HPDE6-E6E7 (cell line): ENCODE data around the gene SSR3.
"Not testable (repeated sequence)": the region's sequence is repeated elsewhere in the genome, so short reads cannot be mapped to it uniquely, and the experiment has no call there.

Source experiments
- DNase-seq: peaks from one replicate; pipeline ENCODE4 v3.0.0; 2011; ENCODE audit warnings: missing footprints; ENCODE audit errors: extremely low spot score

Gene SSR3

DNA sequence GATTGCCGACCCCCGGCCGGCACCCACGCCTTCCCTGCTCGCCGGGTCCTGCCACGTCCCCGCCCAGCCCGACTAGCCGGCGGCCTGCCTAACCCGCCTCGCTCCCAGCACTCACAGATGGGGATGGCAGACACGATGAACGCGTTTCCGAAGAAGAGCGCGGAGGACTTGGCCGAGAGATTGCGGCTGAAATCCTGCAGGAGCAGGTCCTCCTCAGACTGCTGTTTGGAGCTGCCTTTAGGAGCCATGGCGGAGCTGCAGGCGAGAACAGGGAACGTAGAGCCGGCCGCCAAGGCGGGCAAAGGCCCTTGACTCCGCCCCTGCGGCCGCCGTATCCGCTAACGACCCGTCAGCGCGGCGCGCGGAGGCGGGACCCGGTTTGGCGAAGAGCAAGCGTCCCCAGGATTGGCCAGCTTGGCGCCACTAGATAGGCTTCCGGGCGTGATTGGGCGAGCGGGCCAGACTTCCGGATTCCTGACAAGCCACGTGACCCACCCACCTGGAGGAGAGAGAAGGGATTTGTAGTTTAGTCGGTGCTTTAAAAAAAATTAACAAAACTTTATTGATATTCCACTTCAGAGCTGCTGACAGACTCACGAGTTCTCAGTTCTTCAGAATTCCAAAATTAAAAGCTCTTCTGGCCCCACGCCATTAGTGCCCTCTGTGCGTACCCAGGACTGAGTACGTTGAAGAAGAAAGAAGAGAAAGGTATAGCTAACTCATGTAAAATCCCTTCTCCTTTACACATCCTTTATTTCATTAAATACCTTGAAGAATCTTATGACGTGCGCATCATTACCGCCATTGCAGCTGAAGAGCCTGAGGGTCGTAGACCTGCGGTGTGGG, at the start of gene SSR3:
TSS of gene SSR3 (minus strand) at position 276 of the 846 bp plus-strand sequence. CDS start at position 248, 28 bp downstream.
- DNase-seq, result peak; percentile 94

GRCh38 chr3:156604064-156604641, 49.2 kb upstream of the SSR3 start:
- no peak for DNase-seq

DNA sequence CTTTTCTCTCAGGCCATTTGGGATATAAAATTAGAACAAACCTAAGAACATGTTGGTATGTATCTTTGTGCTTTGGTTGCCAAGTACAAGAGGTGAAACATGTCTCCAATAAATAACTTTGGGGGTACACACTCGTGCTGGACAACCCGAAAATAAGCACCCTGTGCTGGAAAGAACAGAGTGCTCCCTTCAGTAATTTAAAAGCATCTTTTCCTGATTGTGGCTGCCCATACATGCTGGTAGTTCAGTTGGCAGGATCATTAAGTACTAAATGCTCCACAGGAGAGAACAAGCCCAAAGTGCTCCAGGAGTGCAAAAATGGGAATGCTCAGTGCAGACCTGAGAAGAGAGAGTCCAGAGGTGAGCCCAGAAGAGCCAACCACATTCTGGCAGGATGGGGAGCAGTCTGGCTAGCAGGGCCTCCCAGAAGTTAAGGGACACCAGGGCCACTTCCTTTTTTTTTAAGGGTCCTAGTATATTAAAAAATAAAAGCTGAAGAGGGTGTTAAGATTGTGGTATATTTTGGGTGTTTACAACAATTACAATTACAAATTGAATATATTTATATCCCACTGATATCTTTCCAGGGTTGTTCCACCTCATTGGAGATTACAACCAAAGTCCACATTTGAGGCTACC, 48.6 kb upstream of the SSR3 start:
- DNase-seq, result no peak

DNA sequence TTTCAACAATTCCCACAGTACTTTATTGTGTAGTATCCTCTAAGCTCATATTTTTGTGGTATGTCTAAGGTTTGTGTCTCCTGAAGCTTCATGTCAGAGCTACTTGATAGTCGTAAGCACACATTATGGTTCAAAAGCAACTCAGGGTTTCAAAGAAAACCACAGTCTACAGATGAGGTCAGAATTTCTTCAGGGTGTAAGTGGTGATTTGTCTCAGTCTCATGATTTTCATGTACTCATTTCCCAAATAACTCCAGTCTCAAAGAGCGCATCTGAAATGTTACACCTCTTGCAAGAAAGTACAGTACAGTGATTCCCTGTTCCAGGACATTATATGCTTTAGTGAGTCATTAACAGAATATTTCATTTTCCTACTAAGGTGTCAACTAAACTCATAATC, 47.5 kb upstream of the SSR3 start:
- DNase-seq, result no peak

DNA sequence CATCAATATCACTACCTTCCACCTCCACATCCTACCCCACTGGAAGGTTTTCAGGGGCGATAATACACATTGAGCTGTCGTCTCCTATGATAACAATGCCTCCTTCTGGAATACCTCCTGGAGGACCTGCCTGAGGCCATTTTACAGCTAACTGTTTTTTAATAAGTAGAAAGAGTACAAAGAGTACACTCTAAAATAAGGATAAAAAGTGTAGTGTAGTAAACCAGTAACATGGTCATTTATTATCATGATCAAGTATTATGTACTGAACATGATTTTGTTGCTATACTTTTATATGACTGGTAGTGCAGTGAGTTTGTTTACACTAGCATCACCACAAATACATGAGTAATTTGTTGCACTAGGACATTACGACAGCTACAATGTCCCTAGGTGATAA, 46.6 kb upstream of the SSR3 start:
- no peak for DNase-seq

- DNase-seq, result no peak
These were observed 45.9 kb upstream of the SSR3 start for GRCh38 chr3:156600834-156601233.

DNA sequence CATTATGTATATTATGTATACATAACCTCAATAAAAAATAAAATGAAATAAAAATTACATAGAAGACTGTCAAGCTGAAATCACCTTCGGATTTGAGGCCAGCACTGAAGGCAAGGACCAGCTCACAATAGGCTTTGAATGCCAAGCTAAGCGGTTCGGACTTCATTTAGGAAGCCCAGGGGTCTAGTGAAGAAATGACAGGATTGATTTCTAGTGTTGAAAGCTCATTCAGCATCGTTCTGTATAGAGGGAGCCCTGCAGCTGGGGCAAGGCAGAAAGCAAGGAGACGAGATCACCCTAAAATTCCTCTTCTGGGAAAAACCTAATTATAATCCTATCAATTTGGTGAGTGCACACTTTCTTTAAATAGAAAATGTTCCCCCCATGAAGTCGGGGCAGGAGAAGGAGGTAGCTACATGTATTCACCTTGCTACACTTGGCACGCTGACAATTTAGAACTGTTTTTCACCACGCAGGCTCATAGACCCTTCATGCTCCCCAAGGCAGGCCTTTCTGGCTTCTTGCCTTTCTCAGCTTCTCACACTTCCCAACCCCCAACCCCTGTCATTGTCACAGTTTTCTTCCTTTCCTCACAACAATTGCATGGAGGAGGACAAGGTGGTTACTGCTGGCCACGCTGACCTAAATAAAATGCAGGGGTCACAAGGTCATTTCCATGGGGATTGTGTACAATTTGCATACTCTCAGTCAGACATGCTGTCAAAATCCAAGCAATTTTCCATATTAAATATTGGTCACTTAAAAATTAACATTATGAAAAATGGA, 44.4 kb upstream of the SSR3 start:
- DNase-seq, result no peak

DNA sequence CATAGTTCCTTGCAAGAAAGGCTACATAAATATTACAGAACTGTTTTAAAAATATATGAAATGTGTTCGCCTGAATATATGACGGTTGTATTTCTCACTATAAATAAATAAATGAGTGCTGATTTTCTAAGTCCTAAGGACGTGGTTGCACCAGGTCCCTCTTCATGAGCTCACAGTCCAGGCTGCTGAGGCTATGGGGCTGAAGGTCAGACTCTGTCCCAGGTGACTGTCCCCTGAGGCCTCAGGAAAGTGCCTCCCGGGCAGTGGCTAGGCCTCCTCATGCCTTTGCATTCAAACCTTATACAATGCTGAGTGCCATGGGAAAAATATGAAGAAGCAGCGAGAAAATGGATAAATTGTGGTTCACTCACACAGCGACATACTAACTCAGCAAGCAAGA, 43.5 kb upstream of the SSR3 start:
- DNase-seq, result no peak

DNA sequence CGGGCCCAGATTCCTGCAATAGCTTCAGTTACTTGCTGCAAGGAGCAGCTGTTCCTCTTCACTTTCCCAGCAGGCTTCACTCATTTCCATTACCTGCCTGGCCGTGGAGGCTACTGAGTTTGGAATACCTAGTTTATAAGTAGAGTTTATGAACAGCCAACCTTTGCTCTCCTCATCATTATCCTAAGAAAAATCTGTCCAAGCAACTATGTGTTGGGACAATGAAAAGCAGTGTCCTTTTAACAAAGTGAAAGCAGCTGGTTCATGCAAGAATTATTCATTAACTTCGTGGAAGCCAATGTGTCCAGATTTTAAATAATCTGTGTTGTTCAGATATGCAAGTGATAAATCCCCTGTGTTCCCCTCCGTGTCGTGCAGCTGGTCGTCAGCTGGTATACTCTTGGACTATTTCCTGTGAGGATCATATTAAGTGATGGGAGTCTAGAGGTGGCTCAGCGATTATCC, 39.3 kb upstream of the SSR3 start:
- DNase-seq, result no peak

- DNase-seq, result no peak
These were observed 38.9 kb upstream of the SSR3 start for GRCh38 chr3:156593814-156594213.

DNA sequence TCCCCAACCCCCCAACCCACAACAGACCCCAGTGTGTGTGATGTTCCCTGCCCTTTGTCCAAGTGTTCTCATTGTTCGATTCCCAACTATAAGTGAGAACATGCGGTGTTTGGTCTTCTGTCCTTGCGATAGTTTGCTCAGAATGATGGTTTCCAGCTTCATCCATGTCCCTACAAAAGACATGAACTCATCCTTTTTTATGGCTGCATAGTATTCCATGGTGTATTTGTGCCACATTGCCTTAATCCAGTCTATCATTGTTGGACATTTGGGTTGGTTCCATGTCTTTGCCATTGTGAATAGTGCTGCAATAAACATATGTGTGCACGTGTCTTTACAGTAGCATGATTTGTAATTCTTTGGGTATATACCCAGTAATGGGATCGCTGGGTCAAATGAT, 34.9 kb upstream of the SSR3 start:
- DNase-seq, result not testable (repeated sequence)

GRCh38 chr3:156587760-156588069, 32.8 kb upstream of the SSR3 start:
- DNase-seq, result no peak

DNA sequence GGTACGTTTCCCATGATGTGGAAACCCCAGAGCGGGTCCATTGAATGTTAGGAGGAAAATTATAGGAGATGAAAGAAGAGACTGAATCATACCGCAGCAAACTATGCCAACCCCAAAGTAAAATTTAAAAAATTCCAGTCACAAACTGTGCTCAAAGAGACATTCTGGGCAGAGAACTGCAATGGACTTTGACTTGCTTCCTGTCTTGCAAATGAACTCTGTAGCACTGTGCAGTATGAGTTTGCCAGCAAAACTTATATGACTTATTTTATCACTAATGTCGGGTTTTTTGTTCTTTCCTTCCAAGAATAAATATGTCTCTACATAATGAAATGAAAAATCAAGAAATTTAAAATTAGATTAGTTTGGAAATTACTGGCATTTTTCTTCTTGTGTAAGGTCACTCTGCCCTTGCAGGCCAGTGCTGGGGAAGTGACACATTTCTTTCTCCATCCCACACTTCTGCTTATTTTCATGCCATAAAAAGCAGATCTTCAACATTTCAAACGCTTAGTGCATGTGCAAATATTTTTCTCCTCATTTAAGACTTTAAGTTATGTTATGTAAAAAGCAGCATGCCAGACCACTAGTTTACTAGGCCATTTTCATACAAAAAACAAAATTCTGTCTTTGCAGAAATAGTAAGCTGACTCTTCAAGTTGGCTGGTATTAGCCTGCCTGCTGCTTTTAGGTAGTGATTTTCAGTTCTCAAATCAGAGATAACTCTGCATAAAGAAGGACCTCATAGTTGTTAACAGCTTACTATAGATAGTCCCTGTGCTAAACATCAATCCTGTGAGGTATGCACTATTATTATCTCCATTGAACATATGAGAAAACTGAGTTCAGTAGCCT, 32.2 kb upstream of the SSR3 start:
- DNase-seq, result no peak

GRCh38 chr3:156583469-156583868, 28.6 kb upstream of the SSR3 start:
- DNase-seq, result no peak

- no peak for DNase-seq
These were observed 27.7 kb upstream of the SSR3 start for GRCh38 chr3:156582532-156583183.

DNA sequence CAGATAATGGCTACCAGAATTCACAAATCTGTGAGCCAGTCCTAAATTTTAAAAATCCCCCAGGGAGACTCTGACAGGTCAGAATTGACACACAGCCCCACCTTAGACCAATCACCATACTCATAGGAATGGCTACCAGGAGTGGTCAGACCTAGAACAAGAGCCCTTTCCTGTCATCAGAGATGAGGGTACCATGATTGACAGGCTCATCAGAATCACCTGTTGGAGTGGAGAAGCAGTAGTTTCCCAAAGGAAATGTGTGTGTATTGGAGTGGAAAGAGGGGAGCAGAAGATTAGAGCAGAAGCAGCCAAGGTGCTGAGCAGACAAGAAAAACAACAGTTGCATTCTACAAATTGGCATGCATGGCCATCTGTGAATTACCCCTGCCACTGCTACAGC, 27.0 kb upstream of the SSR3 start:
- DNase-seq, result no peak

GRCh38 chr3:156581033-156581432, 26.1 kb upstream of the SSR3 start:
- no peak for DNase-seq

DNA sequence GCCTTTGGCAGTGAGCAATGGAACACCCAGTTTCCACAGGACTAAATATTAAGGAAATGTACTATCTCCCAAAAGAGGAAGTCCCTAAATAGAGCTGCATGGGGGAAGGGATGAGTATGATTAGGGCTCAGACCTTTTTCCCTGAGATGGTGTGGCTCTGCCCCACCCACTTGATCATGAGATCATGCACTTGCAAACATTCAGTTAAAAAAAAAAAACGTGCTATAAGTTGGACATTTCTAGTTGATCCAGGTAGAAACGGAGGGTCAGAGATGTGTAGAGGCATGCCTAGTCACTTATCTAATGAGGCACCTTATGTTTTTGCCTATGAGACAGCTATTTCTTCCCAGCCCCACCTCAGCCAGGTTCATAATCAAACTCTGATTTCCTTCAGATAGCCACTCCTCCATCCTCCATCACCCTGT, 24.5 kb upstream of the SSR3 start:
- DNase-seq, result peak; percentile 31

DNA sequence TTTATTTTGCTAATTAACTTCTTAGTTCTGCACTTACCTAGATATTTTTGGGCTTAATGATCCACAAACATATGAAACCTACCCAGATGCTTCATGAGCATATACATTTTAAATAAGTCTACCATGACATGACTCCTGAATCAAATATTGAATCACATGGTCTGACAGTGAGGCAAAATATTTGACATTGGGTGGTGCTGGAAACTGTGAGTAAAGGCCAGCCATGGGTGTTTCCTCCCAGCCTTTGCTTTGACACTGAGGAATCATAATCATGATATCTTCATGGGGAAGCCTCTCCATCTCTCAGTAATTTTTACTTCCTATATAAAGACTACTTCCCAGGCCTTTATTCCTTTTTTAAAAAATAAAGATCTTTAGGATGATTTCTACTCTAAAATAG, 22.8 kb upstream of the SSR3 start:
- peak; percentile 26 for DNase-seq

GRCh38 chr3:156576651-156577348, 21.9 kb upstream of the SSR3 start:
- no peak for DNase-seq
